GM10847 (cell line): Measurements from ENCODE around the gene YARS2.

ENCODE experiments used
- POLR2A ChIP-seq: IDR thresholded peaks from 2 replicates; pipeline ENCODE4 v1.6.1; 2011; ENCODE audit not compliant: insufficient read length; ENCODE audit errors: extremely low read depth

YARS2 gene

DNA sequence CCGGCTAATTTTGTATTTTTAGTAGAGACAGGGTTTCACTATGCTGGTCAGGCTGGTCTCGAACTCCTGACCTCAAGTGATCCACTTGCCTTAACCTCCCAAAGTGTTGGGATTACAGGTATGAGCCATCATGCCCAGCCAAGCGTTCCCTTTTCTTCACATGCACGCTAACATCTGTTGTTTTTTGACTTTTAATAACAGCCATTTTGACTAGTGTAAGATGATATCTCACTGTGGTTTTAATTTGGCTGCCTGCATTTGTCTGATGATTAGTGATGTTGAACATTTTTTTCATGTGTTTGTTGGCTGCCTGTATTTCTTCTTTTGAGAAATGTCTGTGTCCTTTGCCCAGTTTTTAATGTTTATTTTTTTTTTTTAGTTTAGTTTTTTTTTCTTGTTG, 10.2 kb upstream of the YARS2 start:
- TF ChIP-seq POLR2A: no peak

DNA sequence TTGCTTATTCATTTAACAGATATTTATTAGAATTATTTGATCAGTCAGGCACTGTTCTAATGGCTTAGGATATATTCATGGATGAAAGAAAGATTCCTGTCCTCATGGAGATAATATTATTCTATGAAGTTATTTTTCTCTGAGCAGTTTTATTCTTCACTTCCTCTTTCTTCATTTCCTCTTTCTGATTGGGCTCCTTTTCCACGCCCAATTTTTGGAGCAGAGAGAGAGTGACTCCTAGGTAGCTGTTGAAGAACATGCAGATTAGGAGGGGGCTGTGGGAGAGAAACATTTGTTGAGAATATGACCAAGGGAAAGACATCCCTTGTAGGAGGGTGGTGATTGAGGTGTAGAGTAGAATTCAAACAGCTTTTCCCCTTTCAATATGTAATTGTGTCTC, 6.0 kb upstream of the YARS2 start:
- no peak for TF ChIP-seq POLR2A

DNA sequence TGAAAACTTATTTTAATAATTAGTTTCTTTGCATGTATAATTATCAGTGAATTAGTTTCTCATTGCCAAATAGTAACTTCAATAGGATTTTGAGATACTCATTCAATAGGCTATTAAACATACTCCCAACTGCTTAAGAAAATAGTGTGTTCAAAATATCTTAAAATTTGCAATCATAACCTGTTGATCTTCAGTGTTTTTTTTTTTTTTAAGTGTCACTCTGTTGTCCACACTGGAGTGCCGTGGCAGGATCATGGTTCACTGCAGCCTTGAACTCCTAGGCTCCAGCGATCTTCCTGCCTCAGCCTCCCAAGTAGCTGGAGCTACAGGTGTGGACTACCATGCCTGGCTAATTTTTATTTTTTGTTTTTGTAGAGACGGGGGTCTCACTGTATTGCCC, 1.5 kb upstream of the YARS2 start:
- no peak for TF ChIP-seq POLR2A

DNA sequence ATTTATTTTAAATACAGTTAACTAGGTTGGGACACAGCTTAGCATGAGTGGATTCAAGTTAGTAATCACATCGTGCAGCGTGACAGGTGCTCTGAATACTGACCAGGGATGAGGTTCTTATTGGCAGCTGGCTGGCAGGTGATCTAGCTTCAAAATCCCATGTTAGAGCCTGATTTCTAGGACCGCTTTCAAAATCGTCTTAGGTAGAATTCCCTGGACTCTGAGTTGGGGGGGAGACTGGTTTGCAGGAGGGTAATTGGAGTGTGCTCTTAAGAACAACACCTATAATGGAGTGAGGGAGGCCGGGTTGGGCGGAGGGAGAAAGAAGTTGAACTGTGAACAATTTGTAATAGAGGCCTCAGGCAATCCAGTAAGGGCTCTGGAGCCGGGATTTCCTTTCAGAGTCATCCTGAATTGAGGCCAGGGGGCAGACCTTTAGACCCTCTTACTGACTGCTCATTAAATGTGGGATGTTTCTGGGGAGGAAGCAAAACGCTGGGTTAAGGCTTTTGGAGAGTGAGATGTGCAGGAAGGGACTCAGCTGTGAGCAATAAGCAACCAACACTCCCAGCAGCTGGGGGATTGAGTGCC, 874 bp upstream of the YARS2 start:
- no peak for TF ChIP-seq POLR2A

DNA sequence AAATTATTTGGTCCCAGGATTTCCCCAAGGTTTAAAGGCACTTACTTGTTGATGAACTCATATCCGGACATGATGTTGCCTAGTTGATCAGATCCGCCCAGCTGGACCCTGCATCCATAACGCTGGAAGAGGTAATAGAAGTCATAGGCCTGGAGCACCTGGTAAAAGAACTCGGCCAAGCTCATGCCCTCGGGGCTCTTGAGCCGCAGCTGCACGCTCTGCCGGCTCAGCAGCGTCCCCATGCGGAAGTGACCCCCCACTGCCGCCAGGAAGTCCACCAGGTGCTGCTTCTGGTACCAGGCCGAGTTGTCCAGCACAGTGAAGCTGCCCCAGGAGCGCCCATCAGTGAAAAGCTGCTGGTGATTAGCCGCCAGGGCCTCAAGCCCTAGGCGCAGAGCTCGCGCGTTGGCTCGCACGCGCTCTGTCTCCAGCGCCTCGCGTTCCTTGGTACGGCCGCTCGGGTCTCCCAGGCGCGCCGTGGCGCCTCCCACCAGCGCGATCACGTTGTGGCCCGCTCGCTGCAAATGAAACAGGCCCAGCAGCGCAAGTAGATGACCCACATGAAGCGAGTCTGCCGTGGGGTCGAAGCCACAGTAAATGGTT, 545 bp downstream of the YARS2 start:
- no peak for TF ChIP-seq POLR2A

DNA sequence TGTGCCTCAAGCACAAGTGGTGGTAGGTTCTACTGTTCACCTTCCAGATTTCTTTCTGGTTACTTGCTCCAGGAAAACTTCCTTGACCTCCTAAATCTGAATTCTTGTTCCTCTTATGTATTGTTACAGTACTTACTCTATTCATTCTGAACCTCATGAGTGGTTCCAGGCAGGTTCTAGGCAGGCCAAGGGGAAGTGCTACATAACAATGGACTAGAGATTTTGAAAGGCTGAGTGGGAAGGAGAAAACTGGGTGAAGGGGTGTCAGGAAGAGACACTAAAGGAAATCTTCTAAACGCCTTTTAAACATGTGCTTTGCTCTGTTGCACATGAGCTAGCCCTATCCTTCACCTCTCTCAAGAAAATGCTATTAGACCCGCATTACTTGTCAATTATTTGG, 1.6 kb downstream of the YARS2 start:
- no peak for TF ChIP-seq POLR2A

DNA sequence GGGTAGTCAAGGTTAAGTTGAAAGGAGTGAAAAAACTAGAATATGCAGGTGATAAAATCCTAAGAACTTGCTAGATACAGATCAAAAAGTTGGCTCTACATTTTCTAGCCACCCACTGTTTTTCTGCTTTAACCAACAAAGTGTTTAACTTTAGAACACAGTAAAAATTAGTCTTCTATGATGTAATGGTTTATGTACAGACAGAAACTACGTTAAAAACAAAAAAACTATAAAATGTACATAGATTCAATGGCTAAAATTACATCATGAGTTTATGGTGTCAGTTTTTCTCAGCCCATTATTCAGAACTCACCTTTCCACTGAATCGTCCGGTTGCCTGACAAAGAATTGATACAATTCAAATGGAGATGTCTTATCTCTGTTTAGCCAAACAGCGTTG, 2.1 kb downstream of the YARS2 start:
- no peak for TF ChIP-seq POLR2A

DNA sequence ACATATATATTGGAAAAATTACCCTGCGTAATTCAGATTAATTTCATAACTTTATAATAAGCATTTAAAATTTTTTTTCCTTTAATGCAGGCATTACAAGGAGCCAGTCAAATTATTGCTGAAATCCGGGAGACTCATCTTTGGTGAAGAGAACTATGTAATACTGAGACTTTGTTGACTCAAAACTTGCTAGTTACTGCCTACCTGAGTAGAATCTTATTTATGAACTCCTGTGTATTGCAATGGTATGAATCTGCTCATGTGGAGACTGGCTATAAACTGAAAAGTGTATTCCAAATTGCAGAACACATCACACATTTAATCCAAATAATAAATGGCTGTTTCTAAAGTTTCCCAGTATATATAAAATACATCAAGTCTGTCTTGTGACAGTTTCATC, 12.4 kb downstream of the YARS2 start:
- TF ChIP-seq POLR2A: no peak

DNA sequence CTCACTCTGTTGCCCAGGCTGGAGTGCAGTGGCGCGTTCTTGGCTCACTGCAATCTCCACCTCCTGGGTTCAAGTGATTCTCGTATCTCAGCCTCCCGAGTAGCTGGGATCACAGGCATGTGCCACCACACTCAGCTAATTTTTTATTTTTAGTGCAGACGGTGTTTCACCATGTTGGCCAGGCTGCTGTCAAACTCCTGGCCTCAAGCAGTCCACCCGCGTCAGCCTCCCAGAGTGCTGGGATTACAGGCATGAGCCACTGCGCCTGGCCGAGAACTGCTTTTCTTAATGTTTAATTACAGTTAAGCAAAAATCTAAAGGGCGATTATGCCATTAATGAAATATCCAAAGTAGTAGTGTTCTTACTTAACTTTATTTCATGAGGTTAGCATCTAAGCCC, 13.6 kb downstream of the YARS2 start:
- no peak for TF ChIP-seq POLR2A

DNA sequence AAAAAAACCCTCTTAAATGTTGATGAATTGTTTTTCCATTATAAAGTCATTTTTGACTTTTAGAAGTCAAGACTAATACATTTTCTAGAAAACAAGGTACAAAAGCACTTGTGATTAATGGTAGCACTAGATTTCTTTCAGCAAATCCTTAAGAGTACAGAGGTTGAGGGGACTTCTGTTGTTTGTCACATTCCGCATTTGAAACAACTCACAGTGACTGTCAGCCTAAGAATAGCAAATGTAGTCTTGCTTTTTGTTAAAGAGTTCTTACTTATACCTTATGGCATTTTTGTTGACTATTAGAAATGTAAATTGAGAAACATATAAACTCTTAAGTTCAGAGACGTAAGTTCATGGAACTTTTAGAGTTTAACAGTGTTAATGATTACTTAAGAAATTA, 16.4 kb downstream of the YARS2 start:
- no peak for TF ChIP-seq POLR2A

DNA sequence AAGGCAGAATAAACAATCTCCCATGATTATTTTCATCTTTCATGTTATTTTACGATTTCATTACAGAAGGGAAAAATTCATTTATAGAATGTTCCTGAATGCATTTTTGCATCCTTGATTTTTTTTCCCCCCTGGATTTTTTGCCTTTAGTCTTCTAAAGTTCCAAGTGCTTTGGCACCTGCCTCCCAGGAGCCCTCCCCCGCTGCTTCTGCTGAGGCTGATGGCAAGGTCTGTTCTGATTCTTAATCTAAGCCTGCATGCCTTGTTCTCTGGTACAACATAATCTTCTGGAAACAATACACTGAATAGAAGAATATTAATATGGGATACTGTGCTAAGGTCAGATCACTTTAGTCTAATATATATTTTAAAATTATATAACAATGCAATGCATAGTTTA, 18.0 kb downstream of the YARS2 start:
- TF ChIP-seq POLR2A: no peak

DNA sequence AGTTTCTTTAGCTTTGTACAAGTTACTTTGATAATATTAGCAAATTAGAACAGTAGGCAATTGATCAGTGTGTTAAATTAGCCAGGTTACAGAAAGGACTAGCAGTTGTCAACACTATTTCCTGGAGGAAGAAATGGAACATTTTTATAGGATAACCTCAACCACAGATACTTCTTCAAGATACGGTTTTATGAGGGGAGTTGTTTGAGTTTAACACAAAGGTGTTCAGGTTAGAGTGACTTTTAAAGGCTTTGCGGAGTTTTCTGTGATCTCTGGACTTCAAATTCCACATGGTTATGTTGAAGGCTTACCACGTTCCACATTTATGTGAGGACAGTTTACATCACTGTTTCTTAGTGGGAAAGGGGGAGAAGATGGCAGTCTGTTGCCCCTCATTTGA, 19.3 kb downstream of the YARS2 start:
- no peak for TF ChIP-seq POLR2A

DNA sequence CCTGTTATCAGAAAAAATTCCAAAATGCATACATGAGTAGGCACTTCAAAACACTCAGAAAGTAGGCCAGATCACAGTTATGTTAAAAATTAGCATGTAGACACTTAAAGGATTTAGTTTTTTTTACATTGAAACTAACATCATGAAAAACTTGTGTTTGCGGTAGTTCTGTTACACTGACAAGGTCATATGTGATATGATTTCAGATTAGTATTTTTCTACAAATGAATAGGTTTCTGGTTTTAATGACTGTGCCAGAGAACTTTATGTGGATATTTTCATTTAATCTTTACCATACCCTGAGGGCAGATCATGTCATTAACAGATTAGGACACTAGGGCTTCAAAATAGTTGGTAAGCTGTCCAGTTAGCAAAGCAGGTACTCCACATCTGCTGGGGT, 20.7 kb downstream of the YARS2 start:
- no peak for TF ChIP-seq POLR2A

DNA sequence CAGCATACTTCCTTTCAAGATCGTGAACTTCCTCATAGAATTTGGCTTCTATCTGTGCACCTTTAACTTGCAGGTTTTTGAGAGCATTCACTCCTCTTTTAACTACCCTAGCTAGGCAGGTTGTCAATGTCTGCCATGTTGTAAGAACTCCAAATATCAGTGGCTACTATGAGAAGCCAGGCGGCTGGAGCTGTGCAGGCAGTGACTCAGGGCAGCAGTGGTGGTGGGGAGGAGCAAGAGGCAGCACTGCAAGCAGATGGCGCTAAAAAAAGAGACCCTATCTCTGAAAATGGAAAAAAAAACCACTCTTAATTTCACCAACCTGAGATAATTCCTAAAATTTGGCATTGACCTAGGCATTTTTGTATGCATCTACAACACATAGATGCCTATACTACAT, 28.5 kb downstream of the YARS2 start:
- no peak for TF ChIP-seq POLR2A

DNA sequence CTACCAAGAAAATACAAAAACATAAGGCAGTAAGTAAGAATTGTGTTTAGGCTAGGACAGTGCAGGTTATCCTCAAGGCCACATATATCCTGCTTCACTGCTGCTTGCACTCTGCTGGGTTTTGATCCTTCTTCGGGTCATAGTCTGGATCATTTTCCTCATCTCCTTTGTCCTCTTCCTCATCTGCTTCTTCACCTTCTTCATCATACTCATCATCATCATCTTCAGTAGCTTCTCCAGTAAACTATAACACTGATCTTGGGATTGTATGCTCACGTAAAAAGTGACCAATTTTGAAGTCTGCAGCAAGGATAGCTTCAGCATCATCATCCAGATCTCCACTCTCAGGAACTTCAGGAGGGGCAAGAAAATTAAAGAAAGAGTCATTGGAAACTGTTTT, 29.4 kb downstream of the YARS2 start:
- TF ChIP-seq POLR2A: no peak

DNA sequence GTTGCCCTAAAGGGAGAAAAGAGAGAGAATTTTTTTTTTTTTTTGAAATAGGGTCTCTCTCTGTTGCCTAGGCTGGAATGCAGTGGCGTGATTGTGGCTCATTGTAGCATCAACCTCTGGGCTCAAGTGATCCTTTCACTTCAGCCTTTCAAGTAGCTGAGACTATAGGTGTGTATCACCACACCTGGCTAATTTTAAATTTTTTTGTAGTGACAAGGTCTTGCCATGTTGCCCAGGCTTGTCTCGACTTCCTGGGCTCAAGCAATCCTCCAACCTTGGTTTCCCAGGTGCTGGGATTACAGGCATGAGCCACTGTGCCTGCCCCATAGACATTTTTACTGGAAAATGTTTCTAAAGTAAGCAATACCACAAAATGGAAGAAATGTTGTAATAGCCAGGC, 36.8 kb downstream of the YARS2 start:
- no peak for TF ChIP-seq POLR2A

DNA sequence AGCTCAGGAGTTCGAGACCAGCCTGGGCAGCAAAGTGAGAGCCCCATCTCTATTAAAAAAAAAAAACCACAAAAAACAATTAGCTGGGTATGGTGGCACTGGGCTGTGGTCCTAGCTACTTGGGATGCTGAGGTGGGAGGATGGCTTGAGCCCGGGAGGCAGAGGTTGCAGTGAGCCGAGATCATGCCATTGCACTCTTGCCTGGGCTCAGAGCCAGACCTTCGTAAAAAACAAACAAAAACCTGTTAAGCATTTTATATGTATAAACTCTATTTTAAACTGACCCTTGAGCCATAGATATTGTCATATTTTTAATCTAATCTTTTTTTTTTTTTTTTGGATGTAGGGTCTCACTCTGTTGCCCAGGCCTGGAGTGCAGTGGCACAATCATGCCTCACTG, 40.9 kb downstream of the YARS2 start:
- no peak for TF ChIP-seq POLR2A
